Naive B cell (primary cell): Measurements from ENCODE around the gene PKDREJ. TPM values are rescaled to one million over a fixed set of nuclear protein-coding genes. Genes with fewer than 3 reads are reported as not detected.

Source experiments
- ATAC-seq, 2 donors: fragments of 150-1000 bp; cut with Tn5 transposase; 2 replicates each; pipeline ENCODE4 v1.10.0; 2021; ENCODE audit warnings: low read depth in 2 of 2, mild to moderate bottlenecking in 2 of 2, moderate library complexity in 2 of 2
- DNase-seq: peaks from one replicate; pipeline ENCODE4 v3.0.0; 2022
- H3K27ac Mint-ChIP-seq, 6 donors: one replicate each; pipeline ENCODE4 v1.8.0; 2020 to 2022; ENCODE audit warnings: mild to moderate bottlenecking in 6 of 6, mixed read lengths in 6 of 6, moderate library complexity in 5 of 6, inconsistent platforms in 2 of 6
- H3K27me3 Mint-ChIP-seq, 3 donors: one replicate each; pipeline ENCODE4 v1.8.0; 2021 to 2022; ENCODE audit warnings: mixed read lengths in 3 of 3, mild to moderate bottlenecking in 1 of 3
- H3K36me3 Mint-ChIP-seq, 2 donors: one replicate each; pipeline ENCODE4 v1.8.0; 2020 to 2022; ENCODE audit warnings: mixed read lengths in 2 of 2, inconsistent platforms in 1 of 2, mild to moderate bottlenecking in 1 of 2
- H3K4me1 Mint-ChIP-seq, 3 donors: one replicate each; pipeline ENCODE4 v1.8.0; 2020 to 2022; ENCODE audit warnings: mixed read lengths in 3 of 3, inconsistent platforms in 1 of 3, mild to moderate bottlenecking in 1 of 3, moderate library complexity in 1 of 3
- H3K4me3 Mint-ChIP-seq, 8 donors: one replicate each; pipeline ENCODE4 v1.8.0; 2020 to 2022; ENCODE audit warnings: mild to moderate bottlenecking in 8 of 8, mixed read lengths in 8 of 8, moderate library complexity in 8 of 8, inconsistent platforms in 2 of 8
- H3K9me3 Mint-ChIP-seq, 7 donors: one replicate each; pipeline ENCODE4 v1.8.0; 2020 to 2022; ENCODE audit warnings: mixed read lengths in 7 of 7, mild to moderate bottlenecking in 5 of 7, inconsistent platforms in 2 of 7, moderate library complexity in 1 of 7
- polyA plus RNA-seq, 6 donors: library from polyadenylated mRNA; unstranded; fragments of 300-500 nt; fragmentation: Illumina TruSeq; gene quantifications; one replicate each; pipeline ENCODE4 v1.2.3, GENCODE V29; 2021; ENCODE audit warnings: low read depth in 6 of 6

Gene PKDREJ
- polyA plus RNA-seq, 6 donors from 2014 or later, result 0.03 to 0.15 (median 0.06) TPM; not detected in 2

DNA sequence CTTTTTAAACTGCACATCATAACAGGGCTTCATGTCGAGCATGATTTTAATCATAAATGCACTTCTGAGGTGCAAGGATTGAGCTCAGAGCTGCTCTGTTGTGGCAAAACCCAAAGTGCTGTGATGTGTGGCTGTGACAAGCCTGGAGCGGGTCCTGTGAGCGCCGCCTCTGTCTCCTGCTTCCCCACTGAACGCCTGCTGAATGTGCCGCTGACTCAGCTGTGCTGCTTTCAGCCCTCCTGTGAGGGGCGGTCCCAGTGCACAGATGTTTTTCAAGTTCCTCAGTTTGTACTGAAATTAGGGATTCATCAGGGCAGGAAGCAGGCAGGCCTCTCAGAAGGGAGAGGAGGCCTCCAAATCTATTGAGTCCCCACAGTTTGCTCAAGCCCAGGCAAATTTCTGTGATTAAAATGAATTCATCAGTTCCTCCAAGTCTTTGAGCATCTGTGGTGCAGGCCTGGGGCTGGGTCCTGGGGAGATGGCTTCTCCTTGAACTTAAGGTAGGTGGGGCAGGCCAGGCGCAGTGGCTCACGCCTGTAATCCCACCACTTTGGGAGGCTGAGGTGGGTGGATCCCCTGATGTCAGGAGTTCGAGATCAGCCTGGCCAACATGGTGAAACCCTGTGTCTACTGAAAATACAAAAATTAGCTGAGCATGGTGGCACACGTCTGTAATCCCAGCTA is 30.6 kb upstream of the PKDREJ start:
- Mint-ChIP-seq H3K36me3 (peaks cover 0 to 7% of the 10 kb centered on the region in 2 donors), H3K27ac (peak overlapping the region in 5 of 6 donors; percentile 10 to 61 (median 53)), H3K4me1 (peaks cover 47 to 68% (median 65%) of the 10 kb centered on the region in 3 donors), H3K9me3 (peaks cover 0 to 6% (median 3%) of the 10 kb centered on the region in 7 donors), H3K27me3 (peaks cover 0 to 3% (median 0%) of the 10 kb centered on the region in 3 donors), H3K4me3 (peak overlapping the region in 6 of 8 donors; percentile 8 to 61 (median 31))
- DNase-seq (no peak), ATAC-seq (no peak)

DNA sequence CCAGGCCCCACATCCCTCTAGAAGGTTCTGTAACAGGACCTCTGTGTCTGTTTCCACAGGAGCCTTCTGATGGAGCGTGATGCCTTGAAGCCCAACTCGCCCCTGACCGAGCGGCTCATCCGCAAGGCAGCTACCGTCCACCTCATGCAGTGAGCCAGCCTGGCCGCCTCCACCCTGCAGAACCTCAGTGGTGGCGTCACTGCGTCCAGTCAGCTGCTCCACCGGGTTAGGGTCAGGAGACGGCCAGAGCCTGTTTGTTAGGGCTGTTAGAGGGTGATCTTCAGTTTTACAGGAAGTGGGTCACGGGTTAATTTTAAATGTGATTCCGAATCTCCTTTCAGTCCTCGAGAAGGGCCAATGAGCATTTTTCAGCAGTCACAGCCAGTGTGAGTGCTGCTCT is 29.6 kb upstream of the PKDREJ start:
- DNase-seq (no peak), ATAC-seq (no peak)
- peak overlapping the region in 3 of 8 donors; percentile 44 to 80 (median 52) for H3K4me3 Mint-ChIP-seq
- H3K27ac Mint-ChIP-seq, result peak overlapping the region in 2 of 6 donors; percentile 10 to 56
- H3K4me1 Mint-ChIP-seq, result peaks cover 54 to 78% (median 75%) of the 10 kb centered on the region in 3 donors
- peaks cover 0 to 7% of the 10 kb centered on the region in 2 donors for H3K36me3 Mint-ChIP-seq
- no peaks in the 10 kb centered on the region for H3K27me3 Mint-ChIP-seq
- peaks cover 0 to 6% (median 3%) of the 10 kb centered on the region in 7 donors for H3K9me3 Mint-ChIP-seq

DNA sequence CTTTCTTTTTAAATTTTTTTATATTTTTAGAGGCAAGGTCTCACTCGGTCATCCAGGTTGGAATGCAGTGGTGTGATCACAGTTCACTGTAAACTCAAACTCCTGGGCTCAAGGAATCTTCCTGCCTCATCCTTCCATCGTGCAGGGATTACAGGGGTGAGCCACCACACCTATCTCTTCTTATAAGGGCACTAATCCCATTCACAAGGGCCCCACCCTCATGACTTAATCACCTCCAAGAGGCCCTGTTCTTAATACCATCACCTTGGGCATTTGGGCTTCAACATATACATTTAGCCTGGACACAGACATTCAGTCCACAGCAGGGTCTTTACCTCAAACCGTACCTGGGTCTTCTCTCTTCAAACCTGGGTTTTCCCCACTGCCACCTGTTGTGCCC is 29.0 kb upstream of the PKDREJ start:
- Mint-ChIP-seq H3K4me3 (peak overlapping the region in 2 of 8 donors; percentile 12 to 44), H3K36me3 (peaks cover 0 to 7% of the 10 kb centered on the region in 2 donors), H3K4me1 (peaks cover 54 to 79% (median 75%) of the 10 kb centered on the region in 3 donors), H3K27me3 (no peaks in the 10 kb centered on the region), H3K27ac (no peak overlapping the region), H3K9me3 (peaks cover 0 to 6% (median 3%) of the 10 kb centered on the region in 7 donors)
- no peak for ATAC-seq
- DNase-seq, result no peak

DNA sequence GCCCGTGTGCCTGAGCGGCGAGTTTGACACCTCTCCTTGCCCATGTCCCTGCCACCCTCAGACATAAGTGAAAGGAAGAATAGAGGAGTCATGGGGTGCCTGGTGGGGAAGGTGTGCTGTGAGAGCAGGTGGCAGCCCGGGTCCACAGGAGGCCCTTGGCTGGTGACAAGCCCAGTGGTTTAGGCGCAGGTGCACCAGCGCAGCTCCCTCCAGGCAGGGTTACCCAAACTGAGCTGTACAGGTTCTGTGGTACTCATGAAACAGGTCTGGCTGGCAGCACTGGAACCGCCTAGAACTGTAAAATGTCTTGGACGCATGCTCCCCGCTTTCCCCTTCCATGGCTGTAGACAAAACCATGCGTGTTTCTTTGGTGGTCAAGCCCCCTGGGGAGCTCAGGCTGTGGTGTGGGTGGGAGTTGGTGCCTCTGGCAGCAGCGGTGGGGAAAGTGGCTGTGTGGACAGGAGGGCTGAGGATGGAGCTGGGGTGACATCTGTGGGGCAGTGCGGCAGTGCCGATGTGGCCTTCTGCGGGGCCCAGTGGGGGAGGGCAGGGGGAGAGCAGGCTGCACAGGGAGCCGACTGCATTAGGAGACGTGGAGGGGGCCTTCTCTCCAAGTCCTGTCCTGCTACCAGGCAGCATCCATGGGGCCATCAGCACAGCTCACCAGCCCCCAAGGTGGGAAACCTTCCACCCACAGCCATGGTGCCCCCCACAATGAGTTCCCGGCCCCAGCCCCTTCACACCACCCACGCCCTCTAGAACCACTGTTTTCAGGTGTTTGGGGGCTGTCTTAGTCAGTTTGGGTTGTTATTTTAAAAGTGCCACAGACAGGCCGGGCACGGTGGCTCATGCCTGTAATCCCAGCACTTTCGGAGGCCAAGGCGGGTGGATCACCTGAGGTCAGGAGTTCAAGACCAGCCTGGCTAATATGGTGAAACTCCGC is 28.0 kb upstream of the PKDREJ start:
- H3K4me3 Mint-ChIP-seq, result peak overlapping the region in 2 of 8 donors; percentile 74
- peaks cover 48 to 76% (median 75%) of the 10 kb centered on the region in 3 donors for H3K4me1 Mint-ChIP-seq
- ATAC-seq (no peak), DNase-seq (no peak)
- H3K36me3 Mint-ChIP-seq, result peaks cover 0 to 7% of the 10 kb centered on the region in 2 donors
- H3K9me3 Mint-ChIP-seq, result peaks cover 0 to 6% (median 3%) of the 10 kb centered on the region in 7 donors
- no peaks in the 10 kb centered on the region for H3K27me3 Mint-ChIP-seq
- H3K27ac Mint-ChIP-seq, result peak overlapping the region in 3 of 6 donors; percentile 79 to 87 (median 80)

DNA sequence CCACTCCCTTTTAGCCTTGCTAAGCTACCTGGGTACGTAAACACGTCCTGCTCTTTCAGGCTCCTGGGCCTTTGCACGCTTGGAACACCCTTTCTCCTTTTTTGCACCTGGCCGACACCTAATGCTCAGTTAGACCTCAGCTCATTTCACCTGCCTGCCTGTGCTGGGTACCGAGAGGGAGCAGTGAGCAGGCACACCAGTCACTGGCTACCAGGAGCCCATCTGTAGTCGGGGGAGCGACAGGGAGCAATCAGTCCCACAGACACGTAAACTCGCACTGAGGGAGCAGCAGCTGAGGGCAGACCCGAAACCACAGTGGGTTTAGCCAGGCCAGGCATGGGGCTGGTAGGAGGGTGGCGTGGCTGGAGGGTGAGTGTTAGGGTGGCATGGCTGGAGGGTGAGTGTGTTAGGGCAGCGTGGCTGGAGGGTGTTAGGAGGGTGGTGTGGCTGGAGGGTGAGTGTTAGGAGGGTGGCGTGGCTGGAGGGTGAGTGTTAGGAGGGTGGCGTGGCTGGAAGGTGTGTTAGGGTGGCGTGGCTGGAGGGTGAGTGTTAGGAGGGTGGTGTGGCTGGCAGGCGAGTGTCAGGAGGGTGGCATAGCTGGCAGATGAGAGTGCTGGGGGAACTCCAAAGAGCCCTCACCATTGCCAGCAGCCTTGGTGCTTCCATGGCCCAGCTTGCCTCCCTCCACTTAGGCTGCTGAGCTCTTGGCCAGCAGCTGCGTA is 27.1 kb upstream of the PKDREJ start:
- Mint-ChIP-seq H3K27ac (peak overlapping the region in 3 of 6 donors; percentile 79 to 89 (median 87)), H3K27me3 (no peaks in the 10 kb centered on the region), H3K36me3 (peaks cover 0 to 7% of the 10 kb centered on the region in 2 donors), H3K4me3 (peak overlapping the region in 3 of 8 donors; percentile 37 to 75 (median 74)), H3K4me1 (peaks cover 41 to 70% (median 68%) of the 10 kb centered on the region in 3 donors), H3K9me3 (peaks cover 0 to 6% (median 3%) of the 10 kb centered on the region in 7 donors)
- DNase-seq (no peak), ATAC-seq (no peak)

DNA sequence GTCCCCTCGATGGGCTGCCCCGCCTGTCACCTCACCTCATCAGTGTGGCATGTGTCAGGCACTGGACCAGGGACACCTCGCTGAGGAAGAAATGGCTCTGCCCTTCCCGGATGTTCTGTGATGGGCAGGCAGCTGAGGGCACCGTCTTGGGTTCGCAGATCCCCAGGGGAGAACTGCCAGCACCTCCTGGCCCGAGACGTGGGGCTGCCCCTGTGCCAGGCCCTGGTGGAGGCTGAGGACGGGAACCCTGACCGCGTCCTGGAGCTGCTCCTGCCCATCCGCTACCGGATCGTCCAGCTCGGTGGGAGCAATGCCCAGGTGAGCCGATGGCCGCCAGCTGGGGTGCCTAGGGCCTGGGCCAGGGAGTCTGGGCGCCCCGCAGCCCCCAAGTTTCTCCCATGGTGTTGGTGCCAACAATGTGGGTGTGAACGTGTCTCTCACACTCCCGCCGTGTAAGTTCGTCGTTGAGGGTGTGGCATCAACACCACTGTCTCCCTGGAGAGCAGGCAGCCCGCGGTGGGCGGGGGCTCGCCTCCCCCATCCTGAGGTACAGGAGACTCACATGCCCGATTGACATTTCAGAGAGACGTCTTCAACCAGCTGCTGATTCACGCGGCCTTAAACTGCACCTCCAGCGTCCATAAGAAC is 26.2 kb upstream of the PKDREJ start:
- Mint-ChIP-seq H3K9me3 (peaks cover 0 to 6% (median 3%) of the 10 kb centered on the region in 7 donors), H3K27ac (peak overlapping the region in 3 of 6 donors; percentile 42 to 79 (median 62)), H3K27me3 (no peaks in the 10 kb centered on the region), H3K36me3 (peaks cover 0 to 7% of the 10 kb centered on the region in 2 donors), H3K4me1 (peaks cover 35 to 63% (median 63%) of the 10 kb centered on the region in 3 donors), H3K4me3 (peak overlapping the region in 2 of 8 donors; percentile 15 to 16)
- DNase-seq (no peak), ATAC-seq (peak; percentile 22 to 34)

DNA sequence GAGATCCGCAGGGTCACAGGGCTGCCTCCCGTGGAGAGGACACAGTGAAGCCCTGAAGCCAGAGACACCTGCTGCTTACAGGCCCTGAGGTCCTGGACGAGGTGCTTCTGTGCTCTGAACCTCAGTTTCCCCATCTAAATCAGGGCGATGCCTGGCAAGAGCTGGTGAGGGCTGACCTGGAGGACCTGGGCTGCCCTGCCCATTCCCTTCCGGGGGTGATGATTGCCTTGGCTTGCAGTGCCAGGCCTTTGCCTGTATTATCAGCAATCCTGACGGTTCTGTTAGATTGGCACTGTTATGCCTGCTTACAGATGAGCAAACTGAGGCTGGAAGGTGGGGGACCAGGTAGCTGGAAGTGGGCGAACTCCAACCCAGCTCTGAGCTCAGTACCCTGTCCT is 25.7 kb upstream of the PKDREJ start:
- Mint-ChIP-seq H3K9me3 (peaks cover 0 to 6% (median 3%) of the 10 kb centered on the region in 7 donors), H3K36me3 (peaks cover 0 to 7% of the 10 kb centered on the region in 2 donors), H3K27me3 (no peaks in the 10 kb centered on the region), H3K4me3 (peak overlapping the region in 1 of 8 donors; percentile 80), H3K4me1 (peaks cover 35 to 61% (median 58%) of the 10 kb centered on the region in 3 donors), H3K27ac (peak overlapping the region in 1 of 6 donors; percentile 15)
- DNase-seq, result no peak
- ATAC-seq, result no peak

DNA sequence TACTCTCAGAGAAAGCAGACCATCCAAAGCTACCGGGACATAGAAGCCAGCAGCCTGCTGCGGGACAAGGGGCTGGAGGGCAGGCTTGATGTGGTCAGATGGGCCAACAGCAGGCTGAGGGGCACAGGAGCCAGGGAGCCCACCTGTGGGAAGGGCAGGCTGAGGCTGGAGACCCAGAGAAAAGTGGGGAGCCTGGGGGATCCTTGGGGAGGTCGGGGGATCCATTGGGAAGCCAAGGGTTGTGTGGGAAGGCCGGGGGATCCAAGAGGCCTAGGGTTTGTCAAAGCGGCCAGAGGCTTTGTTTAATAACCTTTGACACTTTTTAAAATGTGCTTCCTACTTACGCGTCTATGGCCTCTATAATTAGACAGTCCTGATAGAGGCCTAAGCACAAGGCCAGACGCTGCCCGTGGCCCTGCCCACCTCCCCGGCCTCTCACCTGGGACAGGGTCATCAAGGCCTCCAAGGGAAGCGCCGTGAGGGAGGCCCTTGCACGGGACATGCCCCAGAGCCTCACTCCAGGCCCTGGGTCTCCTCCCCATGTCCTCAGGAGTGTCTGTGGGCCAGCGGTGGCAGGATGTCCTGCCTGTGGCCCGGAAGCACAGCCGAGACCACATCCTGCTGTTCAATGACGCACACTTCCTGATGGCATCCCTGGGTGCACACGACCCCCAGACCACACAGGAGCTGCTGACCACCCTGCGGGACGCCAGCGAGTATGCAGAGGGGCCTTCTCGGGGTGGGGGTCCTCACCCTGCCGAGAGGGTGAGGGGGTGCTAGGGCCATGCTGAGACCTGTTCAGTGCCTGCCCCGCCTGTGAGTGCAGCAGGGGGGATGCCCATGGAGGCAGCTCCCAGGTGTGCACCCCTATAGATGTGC is 25.0 kb upstream of the PKDREJ start:
- peaks cover 0 to 7% of the 10 kb centered on the region in 2 donors for H3K36me3 Mint-ChIP-seq
- DNase-seq, result peak; percentile 37
- H3K27me3 Mint-ChIP-seq, result no peaks in the 10 kb centered on the region
- peak overlapping the region; percentile 81 to 93 (median 90) for H3K27ac Mint-ChIP-seq
- ATAC-seq, result peak; percentile 78 to 79
- peaks cover 0 to 6% (median 3%) of the 10 kb centered on the region in 7 donors for H3K9me3 Mint-ChIP-seq
- H3K4me3 Mint-ChIP-seq, result peak overlapping the region; percentile 64 to 90 (median 80)
- H3K4me1 Mint-ChIP-seq, result peaks cover 29 to 53% (median 51%) of the 10 kb centered on the region in 3 donors

DNA sequence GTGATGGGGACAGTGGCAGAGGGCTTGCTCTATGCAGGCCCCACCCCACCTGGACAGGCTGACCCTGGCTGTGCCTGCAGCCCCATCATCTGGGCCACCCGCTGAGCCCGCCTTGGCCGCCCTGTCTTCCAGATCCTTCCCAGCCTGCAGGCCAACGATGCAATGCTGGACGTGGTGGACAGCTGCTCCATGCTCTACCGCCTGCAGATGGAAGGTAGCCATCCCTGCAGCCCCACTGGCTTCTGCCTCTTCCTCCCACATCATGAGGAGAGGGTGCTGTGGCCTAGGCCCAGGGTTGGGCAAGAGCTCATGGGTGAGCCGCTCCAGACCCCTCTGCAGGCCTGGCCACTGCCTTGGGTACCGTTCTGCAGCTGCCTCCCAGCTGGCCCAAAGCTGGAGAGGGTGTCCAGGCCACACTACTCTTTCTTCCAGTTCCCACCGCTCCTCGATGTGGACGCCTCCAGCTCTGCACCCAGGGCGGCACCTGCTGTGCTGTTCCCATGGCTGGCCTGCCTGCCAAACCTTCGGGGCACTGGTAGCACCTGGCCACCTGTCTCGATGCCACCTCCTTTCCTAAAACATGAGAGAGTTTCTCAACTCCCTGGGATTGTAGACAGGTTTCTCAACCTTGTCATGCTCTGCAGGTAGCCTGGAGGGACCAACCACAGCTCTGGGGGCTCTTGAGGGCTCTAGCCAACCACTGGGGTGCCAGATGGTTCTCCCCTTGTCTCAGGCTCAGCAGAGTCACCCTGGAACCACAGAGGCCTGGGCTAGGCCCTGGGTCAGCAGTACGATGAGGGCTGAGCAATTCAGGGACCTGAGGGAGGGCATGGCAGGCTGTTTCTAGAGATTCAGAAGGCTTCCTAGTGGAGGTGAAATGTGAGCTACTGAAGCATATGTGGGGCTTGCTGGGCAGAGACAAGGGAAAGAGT is 24.1 kb upstream of the PKDREJ start:
- H3K36me3 Mint-ChIP-seq, result peaks cover 0 to 2% of the 10 kb centered on the region in 2 donors
- H3K4me1 Mint-ChIP-seq, result peaks cover 23 to 44% (median 43%) of the 10 kb centered on the region in 3 donors
- H3K4me3 Mint-ChIP-seq, result peak overlapping the region; percentile 64 to 90 (median 80)
- DNase-seq (no peak), ATAC-seq (no peak)
- H3K9me3 Mint-ChIP-seq, result peaks cover 0 to 3% (median 0%) of the 10 kb centered on the region in 7 donors
- peak overlapping the region; percentile 36 to 93 (median 86) for H3K27ac Mint-ChIP-seq
- H3K27me3 Mint-ChIP-seq, result no peaks in the 10 kb centered on the region

DNA sequence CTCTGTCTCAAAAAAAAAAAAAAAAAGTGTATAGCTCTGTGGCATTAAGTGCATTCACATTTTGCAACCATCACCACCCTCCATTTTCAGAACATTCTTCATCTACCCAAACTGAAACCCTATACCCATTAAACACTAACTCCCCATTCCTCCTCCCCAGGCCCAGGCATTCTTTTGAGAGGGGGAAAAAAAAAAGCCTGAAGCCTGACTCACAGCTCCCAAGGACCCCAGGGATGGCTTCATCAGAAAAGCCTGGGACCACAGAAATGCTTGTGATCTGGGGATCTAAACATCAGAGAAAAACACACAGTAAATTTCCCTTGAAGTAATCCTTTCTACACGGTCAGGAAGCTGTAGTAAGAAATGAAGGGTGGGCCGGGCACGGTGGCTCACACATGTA is 22.9 kb upstream of the PKDREJ start:
- Mint-ChIP-seq H3K27ac (no peak overlapping the region), H3K9me3 (no peaks in the 10 kb centered on the region), H3K36me3 (peaks cover 0 to 7% of the 10 kb centered on the region in 2 donors), H3K4me3 (peak overlapping the region in 2 of 8 donors; percentile 16 to 78), H3K27me3 (no peaks in the 10 kb centered on the region), H3K4me1 (peaks cover 26 to 43% (median 41%) of the 10 kb centered on the region in 3 donors)
- DNase-seq, result no peak
- no peak for ATAC-seq
